Left cardiac atrium (tissue), 4 donors: ENCODE results near the gene TPSAB1. TPM values are rescaled to one million over a fixed set of nuclear protein-coding genes. Genes with fewer than 3 reads are reported as not detected.
A peak's percentile ranks its signal among the peaks of the same experiment; 100 is the strongest.
"Not testable (repeated sequence)": the region's sequence is repeated elsewhere in the genome, so short reads cannot be mapped to it uniquely, and the experiment has no call there.

Experiments
- ATAC-seq, 2 donors: fragments of 200-7000 bp; cut with Tn5 transposase; one replicate each; pipeline ENCODE4 v1.9.1; 2020; ENCODE audit warnings: mild to moderate bottlenecking in 2 of 2, moderate library complexity in 2 of 2
- DNase-seq: peaks from one replicate; pipeline ENCODE4 v3.0.0-alpha.2; 2020
- intact Hi-C, 2 donors: fragments of 100-400 bp; cut with DNase I; formaldehyde crosslinking; loops; one replicate each; pipeline versions ENCODE4 v1.14.1 to v1.15.1; 2022 to 2023
- total RNA-seq, 2 donors: library from RNA; stranded (reverse); fragmentation: NEBNext Ultra II Directional; extraction: Animal tissue kit (Norgen Biotek cat#: 25700); gene quantifications; one replicate each; pipeline ENCODE4 v1.2.1, GENCODE V29; 2021
- donor health status: DM: no; HTN: yes; CAD: no.
- donor health status: DM: no; HTN: yes; CAD: no; lungs with severe emphysema.
- donor health status: DM: yes; HTN: yes; CAD: no.
- donor health status: Dilated cardiomyopathy.

The TPSAB1 gene
- total RNA-seq, 2 donors from 2014 or later = 2.1 to 17.3 TPM

GRCh38 chr16:1241081-1241480, 576 bp downstream of the TPSAB1 start:
- peak; percentile 5 for DNase-seq
- intact Hi-C loops, ATAC-seq: not testable (repeated sequence)

- intact Hi-C loops, ATAC-seq: not testable (repeated sequence)
- DNase-seq = peak; percentile 3
Observed at GRCh38 chr16:1243363-1243762, 2.9 kb downstream of the TPSAB1 start.

DNA sequence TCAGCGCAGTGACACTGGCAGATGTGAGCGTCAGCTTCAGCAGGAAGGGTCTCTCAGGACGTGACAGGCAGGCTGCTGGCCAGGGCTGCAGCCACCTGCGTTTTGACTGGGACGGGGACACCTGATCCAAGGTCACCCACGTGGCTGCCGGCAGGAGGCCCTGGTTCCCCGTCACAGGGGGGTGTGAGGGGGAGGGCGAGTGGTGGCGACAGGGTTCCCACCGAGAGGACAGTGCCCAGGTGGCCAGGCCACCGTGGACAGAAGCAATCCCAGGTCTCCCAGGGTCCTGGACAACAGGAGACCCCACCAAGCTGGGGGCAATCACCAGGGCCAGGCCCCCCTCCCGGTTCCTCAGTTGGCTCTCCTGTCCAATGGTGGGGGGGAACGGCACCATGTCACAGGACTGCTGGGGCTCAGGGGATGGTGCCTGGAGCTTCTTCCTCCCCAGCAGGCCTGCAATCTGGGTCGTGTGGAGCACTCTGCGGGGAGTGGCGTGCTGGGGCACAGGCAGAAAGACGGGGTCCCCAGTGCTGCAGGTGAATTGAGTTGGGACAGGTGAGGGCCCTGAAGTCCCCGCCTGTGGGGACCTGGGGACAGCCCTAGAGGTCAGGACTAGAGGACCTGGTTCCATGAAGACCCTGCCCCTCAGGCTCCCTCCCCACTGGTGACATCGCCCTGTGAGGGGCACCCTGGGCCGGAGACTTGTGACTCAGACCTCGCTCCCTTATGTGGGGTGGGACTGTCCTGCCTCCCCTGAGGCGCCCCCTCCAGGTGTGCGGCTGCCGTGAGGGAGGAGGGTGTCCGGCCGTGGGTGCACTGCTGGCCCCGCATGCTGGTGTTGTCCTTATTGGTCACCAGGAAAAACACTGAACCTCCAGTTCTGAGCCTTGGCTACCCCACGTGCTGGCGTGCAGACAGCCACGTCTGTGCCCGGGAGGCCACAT, 3.7 kb downstream of the TPSAB1 start:
- ATAC-seq, intact Hi-C loops: not testable (repeated sequence)
- DNase-seq = peak; percentile 17

- intact Hi-C loops = no loop called here
- DNase-seq (peak; percentile 10), ATAC-seq (no peak)
Observed at GRCh38 chr16:1244881-1245280, 4.4 kb downstream of the TPSAB1 start.

DNA sequence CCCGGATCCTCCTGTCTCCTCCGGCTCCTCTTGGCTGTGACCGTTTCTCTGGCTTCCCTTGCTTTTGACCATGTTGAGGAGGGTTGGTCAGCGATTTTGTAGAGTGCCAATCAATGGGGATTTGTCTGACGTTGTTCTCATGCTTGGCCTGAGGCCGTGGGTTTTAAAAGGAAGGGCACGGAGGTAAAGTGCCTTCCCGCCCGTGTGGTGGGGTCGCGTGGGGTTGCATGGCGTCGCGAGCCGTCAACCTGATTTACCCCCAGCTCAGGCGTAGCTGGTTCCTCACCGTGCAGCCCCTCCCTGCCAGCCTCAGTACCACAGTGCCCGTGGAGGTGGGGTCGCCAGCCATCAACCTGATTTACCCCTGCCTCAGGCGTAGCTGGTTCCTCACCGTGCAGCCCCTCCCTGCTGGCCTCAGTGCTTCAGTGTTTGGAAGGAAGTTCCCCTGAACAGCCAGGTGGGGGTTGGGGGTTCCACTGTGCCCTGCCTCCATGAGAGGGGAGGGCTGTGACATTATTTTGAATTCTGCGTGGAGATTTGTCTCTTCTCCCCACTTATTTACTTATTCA, 5.0 kb downstream of the TPSAB1 start:
- ATAC-seq = no peak
- DNase-seq = peak; percentile 12
- intact Hi-C loops = no loop called here

GRCh38 chr16:1247903-1248537, 7.5 kb downstream of the TPSAB1 start:
- ATAC-seq, DNase-seq, intact Hi-C loops: not testable (repeated sequence)

- ATAC-seq = peak; percentile 60 to 61
- not testable (repeated sequence) for DNase-seq
Observed at GRCh38 chr16:1249031-1249755, 8.7 kb downstream of the TPSAB1 start.

GRCh38 chr16:1253701-1254364, 13.3 kb downstream of the TPSAB1 start:
- ATAC-seq = peak; percentile 50 to 61
- DNase-seq, intact Hi-C loops: not testable (repeated sequence)

More at GRCh38 chr16:1249031-1249755, 8.7 kb downstream of the TPSAB1 start:
- intact Hi-C loops = not testable (repeated sequence)

DNA sequence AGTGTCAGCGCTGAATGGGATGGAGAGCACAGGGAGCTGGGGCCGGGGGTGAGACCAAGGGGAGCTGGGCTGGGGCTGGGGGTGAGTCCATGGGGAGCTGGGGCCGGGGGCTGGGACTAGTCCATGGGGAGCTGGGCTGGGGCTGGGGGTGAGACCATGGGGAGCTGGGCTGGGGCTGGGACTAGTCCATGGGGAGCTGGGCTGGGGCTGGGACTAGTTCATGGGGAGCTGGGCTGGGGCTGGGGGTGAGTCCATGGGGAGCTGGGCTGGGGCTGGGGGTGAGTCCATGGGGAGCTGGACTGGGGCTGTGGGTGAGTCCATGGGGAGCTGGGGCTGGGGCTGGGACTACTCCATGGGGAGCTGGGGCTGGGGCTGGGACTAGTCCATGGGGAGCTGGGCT, 14.3 kb downstream of the TPSAB1 start:
- intact Hi-C loops, ATAC-seq: not testable (repeated sequence)
- DNase-seq = peak; percentile 4

- DNase-seq, intact Hi-C loops: not testable (repeated sequence)
Observed at GRCh38 chr16:1255276-1256122, 15.0 kb downstream of the TPSAB1 start, which contains the start of gene TPSD1. Gene TPSD1 (plus strand): TSS chr16:1256069. CDS start chr16:1256281, 212 bp downstream.

GRCh38 chr16:1256296-1256873, 15.9 kb downstream of the TPSAB1 start:
- DNase-seq, ATAC-seq, intact Hi-C loops: not testable (repeated sequence)

More at GRCh38 chr16:1255276-1256122, 15.0 kb downstream of the TPSAB1 start, which contains the start of gene TPSD1:
- ATAC-seq = not testable (repeated sequence)

DNA sequence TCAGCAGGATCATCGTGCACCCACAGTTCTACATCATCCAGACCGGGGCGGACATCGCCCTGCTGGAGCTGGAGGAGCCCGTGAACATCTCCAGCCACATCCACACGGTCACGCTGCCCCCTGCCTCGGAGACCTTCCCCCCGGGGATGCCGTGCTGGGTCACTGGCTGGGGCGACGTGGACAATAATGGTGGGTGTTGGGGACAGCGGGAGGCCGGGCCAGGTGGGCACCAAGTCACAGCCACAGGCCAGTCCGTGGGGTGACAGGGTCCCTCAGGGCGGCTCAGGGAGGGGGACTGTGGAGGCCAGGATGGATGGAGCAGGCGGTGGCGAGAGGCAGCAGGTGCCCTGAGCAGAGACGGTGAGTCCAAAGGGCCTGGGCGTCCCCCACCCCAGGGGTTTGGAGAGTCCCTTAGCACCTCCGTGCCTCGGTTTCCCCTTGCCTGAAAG, 16.4 kb downstream of the TPSAB1 start:
- no peak for ATAC-seq
- intact Hi-C loops = no loop called here
- DNase-seq = no peak

DNA sequence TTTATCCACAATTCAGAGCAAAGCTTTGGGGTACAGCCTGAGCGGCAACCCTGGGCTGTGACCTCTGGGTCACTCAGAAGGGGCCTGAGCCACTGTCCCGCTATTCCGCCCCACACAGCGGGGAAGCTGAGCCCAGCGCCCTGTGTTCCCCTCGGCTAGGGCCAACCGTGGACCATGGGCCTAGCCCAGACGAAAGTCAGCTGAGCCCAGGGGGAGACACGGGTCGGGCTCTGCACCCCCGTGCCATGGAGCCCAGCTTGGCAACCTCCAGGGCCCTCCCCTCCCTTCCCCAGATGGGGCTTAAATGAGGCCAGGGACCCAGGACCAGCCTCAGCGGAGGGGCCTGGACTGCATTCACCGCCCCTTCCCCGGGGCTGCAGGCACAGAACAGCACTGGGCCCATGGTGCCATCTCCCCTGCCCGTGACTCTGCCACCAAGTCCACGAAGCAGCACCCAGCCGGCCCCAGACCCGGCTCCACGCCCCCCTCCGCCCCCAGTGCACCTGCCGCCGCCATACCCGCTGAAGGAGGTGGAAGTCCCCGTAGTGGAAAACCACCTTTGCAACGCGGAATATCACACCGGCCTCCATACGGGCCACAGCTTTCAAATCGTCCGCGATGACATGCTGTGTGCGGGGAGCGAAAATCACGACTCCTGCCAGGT, 17.2 kb downstream of the TPSAB1 start:
- DNase-seq = no peak

GRCh38 chr16:1258225-1258600, 17.7 kb downstream of the TPSAB1 start:
- ATAC-seq (no peak), DNase-seq (no peak)
- intact Hi-C loops = no loop called here

More for the DNA sequence above, 17.2 kb downstream of the TPSAB1 start:
- intact Hi-C loops = no loop called here
- no peak for ATAC-seq

DNA sequence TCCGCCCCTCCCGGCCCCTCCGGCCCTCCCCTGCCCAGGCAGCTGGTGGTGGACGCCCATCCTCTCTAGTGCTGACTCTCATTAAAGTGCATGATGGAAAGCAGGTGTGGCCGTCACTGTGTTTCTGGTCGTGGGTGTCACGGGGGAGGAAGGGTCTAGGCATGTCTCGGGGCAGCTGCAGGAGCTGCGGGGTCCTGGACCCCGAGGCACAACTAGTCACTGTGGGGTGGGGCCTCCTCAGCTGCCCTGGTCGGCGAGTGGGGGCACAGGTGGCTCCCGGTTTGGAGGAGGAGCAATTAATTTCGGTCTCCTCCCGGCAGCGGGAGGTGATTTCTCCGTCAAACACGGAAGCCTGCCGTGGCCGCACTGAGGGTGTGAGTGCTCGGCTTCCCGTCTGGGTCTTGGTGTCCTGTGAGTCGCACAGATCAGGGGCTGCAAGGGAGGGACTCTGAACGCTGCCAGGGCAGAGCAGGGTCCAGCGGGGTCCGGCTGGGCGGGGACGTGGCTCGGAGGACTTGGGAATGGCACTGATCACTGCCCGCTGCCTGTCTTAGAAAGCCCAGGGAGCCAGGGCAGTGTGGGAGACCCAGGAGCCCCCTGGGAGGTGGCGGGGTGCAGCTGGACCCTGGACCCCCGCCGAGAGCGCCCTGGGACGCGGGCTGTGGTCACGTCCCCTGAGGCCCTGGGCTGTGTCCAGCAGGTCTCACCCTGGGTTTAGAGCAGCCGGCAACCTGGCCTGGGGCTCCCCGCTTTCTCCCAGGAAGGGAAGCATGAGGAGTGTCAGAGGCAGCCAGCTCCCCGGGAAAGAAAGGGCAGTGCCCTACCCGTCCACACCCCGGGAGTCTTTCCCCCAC, 18.6 kb downstream of the TPSAB1 start:
- ATAC-seq (no peak), DNase-seq (no peak)
- intact Hi-C loops = no loop called here

DNA sequence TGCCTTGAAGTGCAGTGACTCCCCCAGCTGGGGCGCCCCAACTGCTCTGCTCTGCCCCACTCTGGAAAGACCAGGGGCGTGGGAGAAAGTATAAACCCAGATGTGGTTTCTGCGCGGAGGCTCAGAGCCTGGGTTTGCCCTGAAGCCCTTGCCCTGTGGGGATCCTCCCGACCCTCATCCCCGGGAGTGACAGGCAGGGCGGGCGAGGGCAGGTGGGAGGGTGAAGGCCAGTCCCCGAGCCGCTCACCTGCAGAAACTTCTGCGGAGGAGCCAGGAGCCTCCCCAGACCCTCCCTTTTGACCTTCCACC, 19.2 kb downstream of the TPSAB1 start:
- DNase-seq = no peak
- intact Hi-C loops = no loop called here
- ATAC-seq = no peak
